Vagina (tissue), 2 donors: ENCODE data around the gene EIF1AX. TPM values are rescaled to one million over a fixed set of nuclear protein-coding genes. Genes with fewer than 3 reads are reported as not detected.
A peak's percentile ranks its signal among the peaks of the same experiment; 100 is the strongest.

Experiments
- DNase-seq, 2 donors: peaks; one replicate each; pipeline ENCODE4 v3.0.0-alpha.2; 2017; ENCODE audit errors: extremely low spot score in 2 of 2
- H3K27ac ChIP-seq: fragments of 200-600 bp; sonication (generic); one replicate; pipeline ENCODE4 v1.5.1; 2019
- H3K27me3 ChIP-seq: fragments of 200-600 bp; sonication (generic); one replicate; pipeline ENCODE4 v1.5.1; 2019
- H3K36me3 ChIP-seq, 2 donors: fragments of 200-600 bp; sonication (generic); one replicate each; pipeline ENCODE4 v1.5.1; 2017 to 2019
- H3K4me1 ChIP-seq: fragments of 200-600 bp; sonication (generic); one replicate; pipeline ENCODE4 v1.5.1; 2019
- H3K4me3 ChIP-seq, 2 donors: fragments of 200-600 bp; sonication (generic); 1 replicate in 1 of 2; 2 replicates in 1 of 2; pipeline ENCODE4 v1.5.1; 2016 to 2019
- H3K9me3 ChIP-seq: fragments of 200-600 bp; sonication (generic); one replicate; pipeline ENCODE4 v1.5.1; 2019
- POLR2A ChIP-seq, 2 donors: fragments of 450-650 bp; IDR thresholded peaks; one replicate each; pipeline ENCODE4 v1.6.1; 2017; ENCODE audit warnings: antibody characterized with exemption in 2 of 2, mild to moderate bottlenecking in 2 of 2, moderate library complexity in 2 of 2
- POLR2AphosphoS5 ChIP-seq, 2 donors: sonication (generic); formaldehyde crosslinking; IDR thresholded peaks; one replicate each; pipeline ENCODE4 v1.9.0; 2017; ENCODE audit warnings: antibody characterized with exemption in 2 of 2, mild to moderate bottlenecking in 2 of 2, low read depth in 1 of 2; ENCODE audit not compliant: insufficient read depth in 1 of 2
- intact Hi-C: fragments of 100-400 bp; cut with DNase I; formaldehyde crosslinking; loops from one replicate; pipeline ENCODE4 v1.15.1; 2023
- total RNA-seq: library from RNA; depleted of rRNA; stranded (reverse); fragments of >200 nt; gene quantifications from one replicate; pipeline ENCODE4 v1.2.3, GENCODE V29; 2016
- TF ChIP-seq, protein P1 (sequence below), 3 experiments: fragments of 450-650 bp in 2 of 3; fragments of 200-600 bp in 1 of 3; sonication (generic) in 1 of 3; IDR thresholded peaks; one replicate each; pipeline ENCODE4 v1.5.1; 2017 to 2019; ENCODE audit warnings: antibody characterized with exemption in 3 of 3, mild to moderate bottlenecking in 2 of 3, moderate library complexity in 2 of 3

Gene EIF1AX
- total RNA-seq, 1 donor from 2014 or later, result 47.6 TPM

DNA sequence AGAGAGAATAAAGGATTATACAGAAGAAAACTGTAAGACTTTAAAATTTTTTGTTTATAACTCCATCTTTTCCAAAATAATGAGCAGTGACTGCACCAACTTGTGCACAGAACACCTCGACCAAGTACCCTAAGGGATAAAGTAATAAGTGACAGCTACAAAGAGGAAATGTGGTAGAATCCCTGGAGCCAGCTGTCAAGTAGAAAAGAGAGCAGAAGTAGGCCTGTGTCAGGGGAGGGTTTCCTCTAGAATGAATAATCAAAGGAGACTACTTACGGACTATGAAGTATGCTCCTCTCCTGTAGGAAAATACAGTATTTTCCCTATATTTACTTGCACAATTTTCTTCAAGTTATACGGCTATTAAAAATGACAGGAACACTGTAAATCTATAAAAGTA, 1.2 kb downstream of the EIF1AX start:
- intact Hi-C loops, result loop anchor here (5.0 kb wide), 1 partner anchor 127 kb away; the partner anchor contains the start of gene RPS6KA3
- no peak for DNase-seq
- TF ChIP-seq POLR2A (IDR thresholded peaks at IDR 0.05), result no peak
- TF ChIP-seq, protein P1, sequence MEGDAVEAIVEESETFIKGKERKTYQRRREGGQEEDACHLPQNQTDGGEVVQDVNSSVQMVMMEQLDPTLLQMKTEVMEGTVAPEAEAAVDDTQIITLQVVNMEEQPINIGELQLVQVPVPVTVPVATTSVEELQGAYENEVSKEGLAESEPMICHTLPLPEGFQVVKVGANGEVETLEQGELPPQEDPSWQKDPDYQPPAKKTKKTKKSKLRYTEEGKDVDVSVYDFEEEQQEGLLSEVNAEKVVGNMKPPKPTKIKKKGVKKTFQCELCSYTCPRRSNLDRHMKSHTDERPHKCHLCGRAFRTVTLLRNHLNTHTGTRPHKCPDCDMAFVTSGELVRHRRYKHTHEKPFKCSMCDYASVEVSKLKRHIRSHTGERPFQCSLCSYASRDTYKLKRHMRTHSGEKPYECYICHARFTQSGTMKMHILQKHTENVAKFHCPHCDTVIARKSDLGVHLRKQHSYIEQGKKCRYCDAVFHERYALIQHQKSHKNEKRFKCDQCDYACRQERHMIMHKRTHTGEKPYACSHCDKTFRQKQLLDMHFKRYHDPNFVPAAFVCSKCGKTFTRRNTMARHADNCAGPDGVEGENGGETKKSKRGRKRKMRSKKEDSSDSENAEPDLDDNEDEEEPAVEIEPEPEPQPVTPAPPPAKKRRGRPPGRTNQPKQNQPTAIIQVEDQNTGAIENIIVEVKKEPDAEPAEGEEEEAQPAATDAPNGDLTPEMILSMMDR (IDR thresholded peaks at IDR 0.05), result no peak
- TF ChIP-seq POLR2AphosphoS5 (IDR thresholded peaks at IDR 0.05; ENCODE audit: insufficient read depth in 1 of 2, low read depth in 1 of 2), result no peak
- Histone ChIP-seq H3K4me3 (peak overlapping the region; percentile 59 to 95), H3K36me3 (peaks cover 0 to 13% of the 10 kb centered on the region in 2 donors), H3K27me3 (no peaks in the 10 kb centered on the region), H3K9me3 (no peaks in the 10 kb centered on the region), H3K4me1 (peaks cover 41% of the 10 kb centered on the region), H3K27ac (peak overlapping the region; percentile 92)

DNA sequence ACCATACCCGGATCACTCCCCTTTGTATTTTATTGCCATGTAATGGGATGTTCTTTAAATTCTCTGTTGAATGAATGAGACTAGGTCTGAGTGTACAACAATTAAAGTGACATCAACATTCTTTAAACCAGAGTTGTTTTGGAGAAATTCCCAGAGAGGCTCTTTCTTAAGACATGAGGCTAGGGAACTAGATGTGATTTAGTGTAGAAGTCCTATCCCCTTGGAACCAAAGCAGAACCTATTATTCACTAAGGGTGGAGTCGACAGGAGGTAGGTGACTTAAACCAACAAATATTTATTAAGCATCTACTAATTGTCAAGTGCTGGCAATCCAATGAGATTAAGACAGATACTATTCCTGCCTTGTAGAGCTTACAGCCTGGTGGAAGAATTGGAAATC, 1.7 kb downstream of the EIF1AX start:
- TF ChIP-seq POLR2AphosphoS5 (IDR thresholded peaks at IDR 0.05; ENCODE audit: insufficient read depth in 1 of 2, low read depth in 1 of 2) (peak in 1 of 2 donors; percentile 69), POLR2A (IDR thresholded peaks at IDR 0.05) (no peak)
- H3K4me3 ChIP-seq, result peak overlapping the region; percentile 59 to 95

DNA sequence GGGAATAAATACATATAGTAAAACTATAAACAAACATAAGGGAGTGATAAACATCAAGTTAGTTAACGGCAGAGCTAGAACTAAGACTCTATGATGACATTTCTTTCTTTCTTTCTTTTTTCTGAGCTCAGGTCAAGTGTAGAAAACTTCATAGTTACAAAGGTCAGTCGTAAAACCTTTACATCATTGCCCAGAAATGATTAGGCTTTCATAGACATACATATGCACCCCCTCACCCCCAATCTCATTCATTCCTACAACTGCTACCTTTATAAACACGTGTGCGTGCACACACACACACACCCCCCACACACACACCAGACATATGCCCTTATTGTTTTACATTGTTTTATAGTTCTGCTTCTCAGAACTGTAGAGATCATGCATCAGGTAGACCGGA, 5.7 kb downstream of the EIF1AX start:
- Histone ChIP-seq H3K4me3 (no peak overlapping the region), H3K9me3 (no peaks in the 10 kb centered on the region), H3K36me3 (peaks cover 0 to 45% of the 10 kb centered on the region in 2 donors), H3K27ac (no peak overlapping the region), H3K27me3 (no peaks in the 10 kb centered on the region), H3K4me1 (peaks cover 34% of the 10 kb centered on the region)
- DNase-seq, result no peak
- TF ChIP-seq, protein P1 (IDR thresholded peaks at IDR 0.05), result no peak
- TF ChIP-seq POLR2A (IDR thresholded peaks at IDR 0.05), result no peak
- TF ChIP-seq POLR2AphosphoS5 (IDR thresholded peaks at IDR 0.05; ENCODE audit: insufficient read depth in 1 of 2, low read depth in 1 of 2), result no peak
- intact Hi-C loops, result no loop called here

More for the DNA sequence above, 1.7 kb downstream of the EIF1AX start:
- H3K9me3 ChIP-seq, result no peaks in the 10 kb centered on the region
- H3K27ac ChIP-seq, result peak overlapping the region; percentile 92
- intact Hi-C loops, result loop anchor here (5.0 kb wide), 1 partner anchor 127 kb away; the partner anchor contains the start of gene RPS6KA3
- peaks cover 41% of the 10 kb centered on the region for H3K4me1 ChIP-seq
- DNase-seq, result no peak
- peaks cover 0 to 13% of the 10 kb centered on the region in 2 donors for H3K36me3 ChIP-seq
- no peaks in the 10 kb centered on the region for H3K27me3 ChIP-seq

DNA sequence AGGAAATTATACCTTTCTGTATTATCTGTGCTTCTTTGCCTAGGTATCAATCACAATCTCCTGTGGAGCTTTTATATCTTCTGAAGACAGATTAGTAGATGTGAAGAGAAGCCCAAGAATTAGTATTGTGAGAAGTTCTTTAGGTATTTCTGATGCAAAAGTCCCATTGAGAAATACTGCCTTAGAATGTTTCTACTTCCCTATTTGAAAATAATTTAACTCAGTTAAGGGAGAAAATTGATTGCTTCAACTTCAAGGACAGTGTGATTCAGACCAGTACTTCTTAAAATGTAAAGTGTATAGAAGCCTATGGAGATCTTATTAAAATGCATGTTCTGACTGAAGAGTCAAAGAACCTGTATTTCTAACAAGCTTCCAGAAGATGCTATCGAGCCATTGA, 9.0 kb downstream of the EIF1AX start:
- Histone ChIP-seq H3K27me3 (no peaks in the 10 kb centered on the region), H3K27ac (no peak overlapping the region), H3K4me1 (peaks cover 25% of the 10 kb centered on the region), H3K4me3 (no peak overlapping the region), H3K9me3 (no peaks in the 10 kb centered on the region), H3K36me3 (peaks cover 0 to 54% of the 10 kb centered on the region in 2 donors)
- intact Hi-C loops, result no loop called here
- TF ChIP-seq, protein P1 (IDR thresholded peaks at IDR 0.05), result no peak
- TF ChIP-seq POLR2A (IDR thresholded peaks at IDR 0.05) (no peak), POLR2AphosphoS5 (IDR thresholded peaks at IDR 0.05; ENCODE audit: insufficient read depth in 1 of 2, low read depth in 1 of 2) (no peak)
- DNase-seq, result no peak

DNA sequence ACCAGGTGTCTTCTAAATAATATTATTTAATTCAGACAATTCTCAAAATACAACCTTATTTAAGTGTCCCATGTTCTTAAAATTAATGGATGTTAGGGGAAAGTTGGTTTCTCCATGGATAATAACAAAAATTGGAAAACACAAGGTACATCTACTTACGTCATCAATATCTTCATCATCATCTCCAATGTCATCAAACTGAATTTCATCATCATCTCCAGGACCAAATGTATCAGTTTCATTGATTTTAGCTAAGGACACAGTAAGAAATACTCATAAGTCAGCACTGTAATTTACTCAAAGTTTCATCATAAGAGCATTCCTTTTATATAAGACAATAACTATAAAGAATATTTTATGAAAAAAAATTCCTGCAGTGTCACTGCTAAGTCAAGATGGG, 11.3 kb downstream of the EIF1AX start:
- Histone ChIP-seq H3K36me3 (peaks cover 0 to 51% of the 10 kb centered on the region in 2 donors), H3K4me3 (no peak overlapping the region), H3K27ac (no peak overlapping the region), H3K27me3 (no peaks in the 10 kb centered on the region), H3K9me3 (no peaks in the 10 kb centered on the region), H3K4me1 (peaks cover 11% of the 10 kb centered on the region)
- DNase-seq, result no peak
- TF ChIP-seq POLR2AphosphoS5 (IDR thresholded peaks at IDR 0.05; ENCODE audit: insufficient read depth in 1 of 2, low read depth in 1 of 2) (no peak), POLR2A (IDR thresholded peaks at IDR 0.05) (no peak)
- TF ChIP-seq, protein P1 (IDR thresholded peaks at IDR 0.05), result no peak
- intact Hi-C loops, result no loop called here
